Measurements from ENCODE around the gene MTA3.
"Not testable (repeated sequence)": the region's sequence is repeated elsewhere in the genome, so short reads cannot be mapped to it uniquely, and the experiment has no call there.

Gene MTA3

DNA sequence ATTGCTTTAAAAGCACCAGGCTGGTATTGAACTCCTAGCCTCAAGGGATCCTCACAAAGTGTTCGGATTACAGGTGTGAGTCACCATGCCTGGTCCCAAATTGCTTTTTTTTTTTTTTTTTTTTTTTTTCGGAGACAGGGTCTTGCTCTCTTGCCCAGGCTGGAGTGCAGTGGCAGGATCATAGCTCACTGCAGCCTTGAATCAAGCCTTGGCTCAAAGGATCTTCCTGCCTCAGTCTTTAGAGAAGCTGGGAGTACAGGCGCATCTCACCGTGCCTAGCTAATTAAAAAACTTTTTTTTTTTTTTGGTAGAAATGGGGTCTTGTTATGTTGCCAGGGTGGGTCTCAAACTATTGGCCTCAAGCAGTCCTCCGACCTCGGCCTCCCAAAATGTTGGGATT is 12.8 kb downstream of the MTA3 start:
- H3K9me3 ChIP-seq (ENCODE audit: control insufficient read depth, insufficient read depth, low read length) = no peaks in the 10 kb centered on the region
- H3K4me3 ChIP-seq (ENCODE audit: low read length) = no peak overlapping the region
- H3K4me1 ChIP-seq (ENCODE audit: control insufficient read depth, low read length) = no peaks in the 10 kb centered on the region
- no peak overlapping the region for H3K4me2 ChIP-seq (ENCODE audit: low read length)
- H3K27ac ChIP-seq (ENCODE audit: low read depth, low read length) = no peak overlapping the region
- no peaks in the 10 kb centered on the region for H3K27me3 ChIP-seq (ENCODE audit: control insufficient read depth, low read length)
- no peaks in the 10 kb centered on the region for H3F3A ChIP-seq (ENCODE audit: control insufficient read depth, insufficient read depth)
- H3K36me3 ChIP-seq (ENCODE audit: control insufficient read depth, low read length) = peaks cover 63% of the 10 kb centered on the region
- peaks cover 47% of the 10 kb centered on the region for H3K79me2 ChIP-seq (ENCODE audit: control insufficient read depth, low read length)
- no peaks in the 10 kb centered on the region for H3K9me2 ChIP-seq (replicated peaks; ENCODE audit: control insufficient read depth, low read length)
- H4K20me1 ChIP-seq (ENCODE audit: control insufficient read depth, insufficient read depth, low read depth, low read length) = no peaks in the 10 kb centered on the region
- TF ChIP-seq EZH2phosphoT487 (IDR thresholded peaks at IDR 0.05; ENCODE audit: borderline replicate concordance, low read length) = no peak
- TF ChIP-seq, protein P1, sequence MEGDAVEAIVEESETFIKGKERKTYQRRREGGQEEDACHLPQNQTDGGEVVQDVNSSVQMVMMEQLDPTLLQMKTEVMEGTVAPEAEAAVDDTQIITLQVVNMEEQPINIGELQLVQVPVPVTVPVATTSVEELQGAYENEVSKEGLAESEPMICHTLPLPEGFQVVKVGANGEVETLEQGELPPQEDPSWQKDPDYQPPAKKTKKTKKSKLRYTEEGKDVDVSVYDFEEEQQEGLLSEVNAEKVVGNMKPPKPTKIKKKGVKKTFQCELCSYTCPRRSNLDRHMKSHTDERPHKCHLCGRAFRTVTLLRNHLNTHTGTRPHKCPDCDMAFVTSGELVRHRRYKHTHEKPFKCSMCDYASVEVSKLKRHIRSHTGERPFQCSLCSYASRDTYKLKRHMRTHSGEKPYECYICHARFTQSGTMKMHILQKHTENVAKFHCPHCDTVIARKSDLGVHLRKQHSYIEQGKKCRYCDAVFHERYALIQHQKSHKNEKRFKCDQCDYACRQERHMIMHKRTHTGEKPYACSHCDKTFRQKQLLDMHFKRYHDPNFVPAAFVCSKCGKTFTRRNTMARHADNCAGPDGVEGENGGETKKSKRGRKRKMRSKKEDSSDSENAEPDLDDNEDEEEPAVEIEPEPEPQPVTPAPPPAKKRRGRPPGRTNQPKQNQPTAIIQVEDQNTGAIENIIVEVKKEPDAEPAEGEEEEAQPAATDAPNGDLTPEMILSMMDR (IDR thresholded peaks at IDR 0.05; ENCODE audit: low read depth, low read length, poor library complexity, severe bottlenecking) = no peak

- not testable (repeated sequence) for H3K4me1 ChIP-seq (ENCODE audit: control insufficient read depth, low read length); H3K4me2 ChIP-seq (ENCODE audit: low read length); H3K27me3 ChIP-seq (ENCODE audit: control insufficient read depth, low read length); H3K4me3 ChIP-seq (ENCODE audit: low read length); H3F3A ChIP-seq (ENCODE audit: control insufficient read depth, insufficient read depth); H3K9me3 ChIP-seq (ENCODE audit: control insufficient read depth, insufficient read depth, low read length); H3K27ac ChIP-seq (ENCODE audit: low read depth, low read length); H3K9me2 ChIP-seq (replicated peaks; ENCODE audit: control insufficient read depth, low read length); H4K20me1 ChIP-seq (ENCODE audit: control insufficient read depth, insufficient read depth, low read depth, low read length)
- Histone ChIP-seq H3K36me3 (ENCODE audit: control insufficient read depth, low read length) (peaks cover 54% of the 10 kb centered on the region), H3K79me2 (ENCODE audit: control insufficient read depth, low read length) (peaks cover 36% of the 10 kb centered on the region)
These were observed 16.2 kb downstream of the MTA3 start for GRCh38 chr2:42584628-42585027.

GRCh38 chr2:42585779-42586178 is 17.3 kb downstream of the MTA3 start:
- Histone ChIP-seq H3K4me2 (ENCODE audit: low read length) (no peak overlapping the region), H3K36me3 (ENCODE audit: control insufficient read depth, low read length) (peaks cover 55% of the 10 kb centered on the region), H3K27me3 (ENCODE audit: control insufficient read depth, low read length) (no peaks in the 10 kb centered on the region), H3K79me2 (ENCODE audit: control insufficient read depth, low read length) (peaks cover 42% of the 10 kb centered on the region), H3K4me3 (ENCODE audit: low read length) (no peak overlapping the region), H3K4me1 (ENCODE audit: control insufficient read depth, low read length) (no peaks in the 10 kb centered on the region), H3K9me2 (replicated peaks; ENCODE audit: control insufficient read depth, low read length) (no peaks in the 10 kb centered on the region), H3K9me3 (ENCODE audit: control insufficient read depth, insufficient read depth, low read length) (no peaks in the 10 kb centered on the region), H3K27ac (ENCODE audit: low read depth, low read length) (no peak overlapping the region), H4K20me1 (ENCODE audit: control insufficient read depth, insufficient read depth, low read depth, low read length) (no peaks in the 10 kb centered on the region; the same call in 1 of the 2 replicates), H3F3A (ENCODE audit: control insufficient read depth, insufficient read depth) (no peaks in the 10 kb centered on the region)
- TF ChIP-seq, protein P1 (IDR thresholded peaks at IDR 0.05; ENCODE audit: low read depth, low read length, poor library complexity, severe bottlenecking) = no peak
- TF ChIP-seq EZH2phosphoT487 (IDR thresholded peaks at IDR 0.05; ENCODE audit: borderline replicate concordance, low read length) = no peak

GRCh38 chr2:42587526-42588117 is 19.2 kb downstream of the MTA3 start:
- H3K36me3 ChIP-seq (ENCODE audit: control insufficient read depth, low read length) = peaks cover 49% of the 10 kb centered on the region
- H3K27me3 ChIP-seq (ENCODE audit: control insufficient read depth, low read length) = no peaks in the 10 kb centered on the region
- H3F3A ChIP-seq (ENCODE audit: control insufficient read depth, insufficient read depth) = no peaks in the 10 kb centered on the region
- peaks cover 49% of the 10 kb centered on the region for H3K79me2 ChIP-seq (ENCODE audit: control insufficient read depth, low read length)
- H3K9me2 ChIP-seq (replicated peaks; ENCODE audit: control insufficient read depth, low read length) = no peaks in the 10 kb centered on the region
- TF ChIP-seq EZH2phosphoT487 (IDR thresholded peaks at IDR 0.05; ENCODE audit: borderline replicate concordance, low read length) = no peak
- TF ChIP-seq, protein P1 (IDR thresholded peaks at IDR 0.05; ENCODE audit: low read depth, low read length, poor library complexity, severe bottlenecking) = no peak
- H3K4me2 ChIP-seq (ENCODE audit: low read length) = no peak overlapping the region
- H3K27ac ChIP-seq (ENCODE audit: low read depth, low read length) = no peak overlapping the region
- no peak overlapping the region for H3K4me3 ChIP-seq (ENCODE audit: low read length)
- no peaks in the 10 kb centered on the region for H3K9me3 ChIP-seq (ENCODE audit: control insufficient read depth, insufficient read depth, low read length)
- H4K20me1 ChIP-seq (ENCODE audit: control insufficient read depth, insufficient read depth, low read depth, low read length) = no peaks in the 10 kb centered on the region; the same call in 1 of the 2 replicates
- no peaks in the 10 kb centered on the region for H3K4me1 ChIP-seq (ENCODE audit: control insufficient read depth, low read length)

Measured in DOHH2 (cell line).